ENCODE data around the gene CRLF2. TPM values are rescaled to one million over a fixed set of nuclear protein-coding genes. Genes with fewer than 3 reads are reported as not detected.
A peak's percentile ranks its signal among the peaks of the same experiment; 100 is the strongest.
"Not testable (repeated sequence)": the region's sequence is repeated elsewhere in the genome, so short reads cannot be mapped to it uniquely, and the experiment has no call there.

The CRLF2 gene
- total RNA-seq, 1 experiment from 2014 or later, result 0.76 TPM

DNA sequence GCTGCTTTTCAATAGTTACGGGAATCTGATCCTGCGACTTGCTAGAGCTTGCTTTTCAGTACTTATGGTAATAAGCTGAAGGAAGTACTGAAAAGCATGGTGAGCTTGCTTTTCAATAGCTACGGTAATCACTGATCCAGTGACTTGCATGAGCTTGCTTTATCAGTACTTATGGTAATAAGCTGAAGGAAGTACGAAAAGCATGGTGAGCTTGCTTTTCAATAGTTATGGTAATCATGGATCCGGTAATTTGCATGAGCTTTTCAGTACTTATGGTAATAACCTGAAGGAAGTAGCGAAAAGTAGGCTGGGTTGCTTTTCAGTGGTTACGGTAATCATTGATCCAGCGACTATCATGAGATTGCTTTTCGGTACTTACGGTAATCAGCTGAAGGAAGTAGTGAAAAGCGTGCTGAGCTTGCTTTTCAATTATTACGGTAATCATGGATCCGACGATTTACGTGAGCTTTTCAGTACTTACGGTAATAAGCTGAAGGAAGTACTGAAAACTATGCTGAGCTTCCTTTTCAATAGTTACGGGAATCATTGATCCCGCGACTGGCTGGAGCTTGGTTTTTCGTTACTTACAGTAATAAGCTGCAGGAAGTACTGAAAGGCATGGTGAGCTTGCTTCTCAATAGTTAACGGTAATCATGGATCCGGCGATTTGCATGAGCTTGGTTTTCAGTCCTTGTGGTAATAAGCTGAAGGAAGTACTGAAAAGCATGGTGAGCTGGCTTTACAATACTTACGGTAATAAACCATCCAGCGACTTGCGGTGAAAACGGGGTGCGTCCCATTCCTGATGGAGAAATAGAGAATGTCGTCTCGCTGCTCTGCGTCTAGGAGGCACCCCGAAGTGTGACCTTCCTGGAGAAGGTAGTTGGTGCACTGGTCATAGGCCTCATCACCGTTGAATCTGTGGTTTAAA lies 6.5 kb downstream of the CRLF2 start:
- H4K20me1 ChIP-seq (ENCODE audit: insufficient read depth), result no peaks in the 10 kb centered on the region
- peak overlapping the region; percentile 33 for H2AFZ ChIP-seq
- H3K4me3 ChIP-seq, result peak overlapping the region; percentile 42; the same call in 1 of the 2 replicates
- H3K79me2 ChIP-seq (ENCODE audit: low read depth), result no peaks in the 10 kb centered on the region
- no peaks in the 10 kb centered on the region for H3K27me3 ChIP-seq (ENCODE audit: insufficient read depth, low read depth)
- DNase-seq, result peak; percentile 47 to 93
- H3K4me1 ChIP-seq (replicated peaks; ENCODE audit: insufficient read depth), result peaks cover 29% of the 10 kb centered on the region
- peaks cover 25% of the 10 kb centered on the region for H3F3A ChIP-seq (ENCODE audit: insufficient read depth, low read depth)
- no peaks in the 10 kb centered on the region for H3K9me2 ChIP-seq (ENCODE audit: insufficient read depth)
- H3K36me3 ChIP-seq (ENCODE audit: low read depth), result no peaks in the 10 kb centered on the region
- intact Hi-C loops (cut with micrococcal nuclease; ENCODE audit: unreplicated experiment), result loop anchor here (2.0 to 5.0 kb wide), 2 partner anchors 43 to 246 kb away; partner anchors contain the start of gene ASMTL
- peak overlapping the region; percentile 69 for H3K4me2 ChIP-seq
- no peak for TF ChIP-seq EZH2 (IDR thresholded peaks at IDR 0.05; ENCODE audit: low read depth)
- TF ChIP-seq, protein P1, sequence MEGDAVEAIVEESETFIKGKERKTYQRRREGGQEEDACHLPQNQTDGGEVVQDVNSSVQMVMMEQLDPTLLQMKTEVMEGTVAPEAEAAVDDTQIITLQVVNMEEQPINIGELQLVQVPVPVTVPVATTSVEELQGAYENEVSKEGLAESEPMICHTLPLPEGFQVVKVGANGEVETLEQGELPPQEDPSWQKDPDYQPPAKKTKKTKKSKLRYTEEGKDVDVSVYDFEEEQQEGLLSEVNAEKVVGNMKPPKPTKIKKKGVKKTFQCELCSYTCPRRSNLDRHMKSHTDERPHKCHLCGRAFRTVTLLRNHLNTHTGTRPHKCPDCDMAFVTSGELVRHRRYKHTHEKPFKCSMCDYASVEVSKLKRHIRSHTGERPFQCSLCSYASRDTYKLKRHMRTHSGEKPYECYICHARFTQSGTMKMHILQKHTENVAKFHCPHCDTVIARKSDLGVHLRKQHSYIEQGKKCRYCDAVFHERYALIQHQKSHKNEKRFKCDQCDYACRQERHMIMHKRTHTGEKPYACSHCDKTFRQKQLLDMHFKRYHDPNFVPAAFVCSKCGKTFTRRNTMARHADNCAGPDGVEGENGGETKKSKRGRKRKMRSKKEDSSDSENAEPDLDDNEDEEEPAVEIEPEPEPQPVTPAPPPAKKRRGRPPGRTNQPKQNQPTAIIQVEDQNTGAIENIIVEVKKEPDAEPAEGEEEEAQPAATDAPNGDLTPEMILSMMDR (conservative IDR thresholded peaks at IDR 0.05), result no peak
- ChIA-PET POLR2A (ENCODE audit: unreplicated experiment) (no interaction called here), CTCF (no interaction called here)
- no TSS peak for BruUV-seq (replicated peaks)
- peak overlapping the region; percentile 35; the same call in 1 of the 2 replicates for H3K27ac ChIP-seq
- H3K9me3 ChIP-seq (ENCODE audit: insufficient read depth, low read depth), result no peaks in the 10 kb centered on the region

DNA sequence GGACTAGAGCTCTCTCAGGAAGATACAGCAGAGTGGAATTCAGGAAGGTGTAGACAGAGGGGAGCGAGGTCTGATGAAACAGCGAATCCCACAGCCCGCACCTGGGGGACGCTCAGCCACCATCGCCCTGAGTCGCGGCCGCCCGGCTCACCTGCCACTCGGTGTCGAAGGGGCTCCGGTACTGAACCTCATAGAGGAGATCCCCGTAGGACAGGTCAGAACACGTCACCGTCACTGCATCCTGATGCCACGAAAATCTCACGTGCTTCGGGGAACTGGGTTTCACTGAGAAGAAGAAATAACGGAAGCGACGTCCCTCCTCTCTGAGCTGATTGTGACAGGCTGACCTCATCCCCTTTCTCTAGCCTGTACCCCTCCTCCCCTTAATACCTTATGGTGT lies 10.2 kb downstream of the CRLF2 start:
- BruUV-seq (replicated peaks), result no TSS peak

DNA sequence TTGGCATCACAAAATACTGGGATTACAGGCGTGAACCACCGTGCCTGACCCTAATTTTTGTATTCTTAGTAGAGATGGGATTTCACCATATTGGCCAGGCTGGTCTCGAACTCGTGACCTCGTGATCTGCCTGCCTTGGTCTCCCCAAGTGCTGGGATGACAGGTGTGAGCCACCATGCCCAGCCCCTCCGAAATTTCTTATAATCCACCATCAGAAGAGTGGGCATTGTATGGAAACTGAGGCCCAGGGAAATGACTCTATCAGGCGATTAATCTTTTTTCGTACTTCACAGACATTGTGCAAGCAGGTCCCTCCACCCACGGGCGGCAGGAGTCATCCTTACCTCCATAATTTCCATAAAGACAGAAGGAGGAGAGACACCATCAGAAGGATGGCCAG lies 16.0 kb downstream of the CRLF2 start:
- Histone ChIP-seq H3K27me3 (ENCODE audit: insufficient read depth, low read depth) (no peaks in the 10 kb centered on the region), H3K4me2 (no peak overlapping the region), H3K79me2 (ENCODE audit: low read depth) (no peaks in the 10 kb centered on the region), H2AFZ (no peak overlapping the region), H3F3A (ENCODE audit: insufficient read depth, low read depth) (no peaks in the 10 kb centered on the region), H3K9me2 (ENCODE audit: insufficient read depth) (no peaks in the 10 kb centered on the region), H3K9me3 (ENCODE audit: insufficient read depth, low read depth) (no peaks in the 10 kb centered on the region), H3K27ac (no peak overlapping the region), H3K4me3 (no peak overlapping the region), H4K20me1 (ENCODE audit: insufficient read depth) (no peaks in the 10 kb centered on the region), H3K4me1 (replicated peaks; ENCODE audit: insufficient read depth) (no peaks in the 10 kb centered on the region), H3K36me3 (ENCODE audit: low read depth) (no peaks in the 10 kb centered on the region)
- intact Hi-C loops (cut with micrococcal nuclease; ENCODE audit: unreplicated experiment), result no loop called here
- no peak for DNase-seq
- no TSS peak for BruUV-seq (replicated peaks)
- POLR2A ChIA-PET (ENCODE audit: unreplicated experiment), result no interaction called here
- CTCF ChIA-PET, result no interaction called here
- TF ChIP-seq, protein P1 (conservative IDR thresholded peaks at IDR 0.05), result no peak
- no peak for TF ChIP-seq EZH2 (IDR thresholded peaks at IDR 0.05; ENCODE audit: low read depth)

More for the DNA sequence above, 10.2 kb downstream of the CRLF2 start:
- H2AFZ ChIP-seq, result no peak overlapping the region
- H3K4me3 ChIP-seq, result no peak overlapping the region
- H3K9me2 ChIP-seq (ENCODE audit: insufficient read depth), result no peaks in the 10 kb centered on the region
- intact Hi-C loops (cut with micrococcal nuclease; ENCODE audit: unreplicated experiment), result no loop called here
- ChIA-PET CTCF (no interaction called here), POLR2A (ENCODE audit: unreplicated experiment) (no interaction called here)
- H3K4me1 ChIP-seq (replicated peaks; ENCODE audit: insufficient read depth), result peaks cover 10% of the 10 kb centered on the region
- no peaks in the 10 kb centered on the region for H3K36me3 ChIP-seq (ENCODE audit: low read depth)
- H3K9me3 ChIP-seq (ENCODE audit: insufficient read depth, low read depth), result no peaks in the 10 kb centered on the region
- no peak overlapping the region for H3K27ac ChIP-seq
- TF ChIP-seq EZH2 (IDR thresholded peaks at IDR 0.05; ENCODE audit: low read depth), result no peak
- TF ChIP-seq, protein P1 (conservative IDR thresholded peaks at IDR 0.05), result no peak
- no peaks in the 10 kb centered on the region for H3K27me3 ChIP-seq (ENCODE audit: insufficient read depth, low read depth)
- peaks cover 5% of the 10 kb centered on the region; the same call in 1 of the 2 replicates for H3F3A ChIP-seq (ENCODE audit: insufficient read depth, low read depth)
- no peak overlapping the region for H3K4me2 ChIP-seq
- no peaks in the 10 kb centered on the region for H4K20me1 ChIP-seq (ENCODE audit: insufficient read depth)
- DNase-seq, result no peak
- no peaks in the 10 kb centered on the region for H3K79me2 ChIP-seq (ENCODE audit: low read depth)

DNA sequence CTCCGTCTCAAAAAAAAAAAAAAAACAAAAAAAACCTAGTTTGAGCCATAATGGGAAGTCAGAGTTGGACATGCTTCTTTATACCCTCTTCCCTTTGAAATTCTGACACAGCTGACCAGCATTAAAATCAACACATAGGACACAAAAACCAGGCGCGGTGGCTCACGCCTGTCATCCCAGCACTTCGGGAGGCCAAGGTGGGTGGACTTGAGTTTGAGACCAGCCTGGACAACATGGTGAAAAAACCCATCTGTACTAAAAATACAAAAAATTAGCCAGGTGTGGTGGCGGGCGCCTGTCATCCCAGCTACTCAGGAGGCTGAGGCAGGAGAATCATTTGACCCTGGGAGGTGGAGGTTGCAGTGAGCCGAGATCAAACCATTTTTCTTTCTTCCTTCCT lies 20.3 kb downstream of the CRLF2 start:
- H3K79me2 ChIP-seq (ENCODE audit: low read depth); H3K4me2 ChIP-seq; POLR2A ChIA-PET (ENCODE audit: unreplicated experiment); H3K36me3 ChIP-seq (ENCODE audit: low read depth); intact Hi-C loops (cut with micrococcal nuclease; ENCODE audit: unreplicated experiment); H2AFZ ChIP-seq; H3K9me3 ChIP-seq (ENCODE audit: insufficient read depth, low read depth); H3K4me3 ChIP-seq; BruUV-seq (replicated peaks); H3K4me1 ChIP-seq (replicated peaks; ENCODE audit: insufficient read depth); CTCF ChIA-PET; H4K20me1 ChIP-seq (ENCODE audit: insufficient read depth); H3K9me2 ChIP-seq (ENCODE audit: insufficient read depth); H3K27ac ChIP-seq; H3F3A ChIP-seq (ENCODE audit: insufficient read depth, low read depth); DNase-seq; H3K27me3 ChIP-seq (ENCODE audit: insufficient read depth, low read depth): not testable (repeated sequence)

Measured in PC-9 (cell line).